Activated naive CD8-positive, alpha-beta T cell treated with anti-CD3 and anti-CD28 coated beads for 36 hours (primary cell): Measurements from ENCODE around the gene ANKRD34A. TPM values are rescaled to one million over a fixed set of nuclear protein-coding genes. Genes with fewer than 3 reads are reported as not detected.
"Not testable (repeated sequence)": the region's sequence is repeated elsewhere in the genome, so short reads cannot be mapped to it uniquely, and the experiment has no call there.

Experiments
- DNase-seq: peaks from one replicate; pipeline ENCODE4 v3.0.0; 2021
- H3K27ac Mint-ChIP-seq: one replicate; pipeline ENCODE4 v1.8.0; 2022; ENCODE audit warnings: mild to moderate bottlenecking, moderate library complexity, mixed read lengths
- H3K27me3 Mint-ChIP-seq: one replicate; pipeline ENCODE4 v1.8.0; 2022; ENCODE audit warnings: mild to moderate bottlenecking, mixed read lengths
- H3K36me3 Mint-ChIP-seq: one replicate; pipeline ENCODE4 v1.8.0; 2021; ENCODE audit warnings: mild to moderate bottlenecking, mixed read lengths
- H3K4me1 Mint-ChIP-seq: one replicate; pipeline ENCODE4 v1.8.0; 2021; ENCODE audit warnings: mixed read lengths
- H3K4me3 Mint-ChIP-seq: one replicate; pipeline ENCODE4 v1.8.0; 2022; ENCODE audit warnings: mild to moderate bottlenecking, moderate library complexity, mixed read lengths
- H3K9me3 Mint-ChIP-seq: one replicate; pipeline ENCODE4 v1.8.0; 2022; ENCODE audit warnings: mixed read lengths
- total RNA-seq, 2 experiments: library from RNA; stranded (reverse); gene quantifications; one replicate each; pipeline ENCODE4 v1.2.3, GENCODE V29; 2021

Gene ANKRD34A
- total RNA-seq, 2 experiments from 2014 or later, result 9.3 to 10.3 TPM

GRCh38 chr1:145951526-145951925, 12.8 kb downstream of the ANKRD34A start:
- DNase-seq, result no peak
- no peak overlapping the region for H3K27ac Mint-ChIP-seq
- peaks cover 15% of the 10 kb centered on the region for H3K36me3 Mint-ChIP-seq
- peaks cover 53% of the 10 kb centered on the region for H3K4me1 Mint-ChIP-seq
- no peaks in the 10 kb centered on the region for H3K27me3 Mint-ChIP-seq
- no peaks in the 10 kb centered on the region for H3K9me3 Mint-ChIP-seq
- no peak overlapping the region for H3K4me3 Mint-ChIP-seq

DNA sequence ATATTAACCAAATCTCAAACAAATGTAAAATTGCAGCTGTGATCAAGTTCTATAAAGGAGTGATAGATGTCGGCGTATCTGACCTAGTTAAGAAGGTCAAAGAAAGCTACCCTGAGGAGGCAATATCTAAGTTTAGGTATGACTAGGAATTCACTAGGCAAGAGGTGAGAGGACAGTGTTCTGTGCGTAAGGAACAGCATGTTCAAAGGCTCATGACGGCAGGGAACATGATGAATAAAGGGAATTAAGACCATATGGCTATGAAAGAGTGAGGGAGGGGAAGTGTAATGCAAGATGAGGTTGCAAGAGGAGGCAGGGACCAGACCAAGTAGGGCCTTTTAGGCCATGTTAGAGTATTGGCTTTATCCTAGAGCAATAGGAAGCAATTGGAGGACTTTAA, 15.2 kb downstream of the ANKRD34A start:
- H3K9me3 Mint-ChIP-seq, result no peaks in the 10 kb centered on the region
- H3K4me1 Mint-ChIP-seq, result peaks cover 36% of the 10 kb centered on the region
- no peak overlapping the region for H3K27ac Mint-ChIP-seq
- no peaks in the 10 kb centered on the region for H3K27me3 Mint-ChIP-seq
- peaks cover 15% of the 10 kb centered on the region for H3K36me3 Mint-ChIP-seq
- H3K4me3 Mint-ChIP-seq, result no peak overlapping the region
- DNase-seq, result no peak

DNA sequence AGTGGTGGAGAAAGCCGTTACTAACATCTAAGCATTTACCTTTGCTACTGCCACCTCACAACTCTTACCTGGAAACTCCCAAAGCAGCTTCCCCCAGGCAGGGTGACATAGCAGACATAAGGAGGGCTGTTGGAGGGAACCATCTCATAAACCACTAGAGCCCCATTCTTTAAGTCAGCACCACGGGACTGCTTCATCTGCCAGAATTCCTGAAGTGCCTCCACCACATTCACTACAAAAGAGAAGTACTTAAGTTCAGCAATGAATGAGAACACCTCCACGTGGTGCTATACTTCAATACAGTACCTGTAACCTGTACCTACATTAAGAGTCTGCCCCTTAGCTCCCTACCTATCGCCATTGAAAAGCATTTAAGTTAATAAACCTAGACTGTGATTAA, 16.8 kb downstream of the ANKRD34A start:
- Mint-ChIP-seq H3K4me3 (no peak overlapping the region), H3K27me3 (no peaks in the 10 kb centered on the region), H3K36me3 (peaks cover 18% of the 10 kb centered on the region), H3K27ac (no peak overlapping the region), H3K9me3 (no peaks in the 10 kb centered on the region), H3K4me1 (peaks cover 28% of the 10 kb centered on the region)
- DNase-seq, result no peak

- H3K36me3 Mint-ChIP-seq, result peaks cover 18% of the 10 kb centered on the region
- H3K9me3 Mint-ChIP-seq, result no peaks in the 10 kb centered on the region
- no peak for DNase-seq
- H3K4me3 Mint-ChIP-seq, result no peak overlapping the region
- H3K27ac Mint-ChIP-seq, result no peak overlapping the region
- peaks cover 24% of the 10 kb centered on the region for H3K4me1 Mint-ChIP-seq
- no peaks in the 10 kb centered on the region for H3K27me3 Mint-ChIP-seq
Measured at GRCh38 chr1:145946477-145946986, 17.8 kb downstream of the ANKRD34A start.

DNA sequence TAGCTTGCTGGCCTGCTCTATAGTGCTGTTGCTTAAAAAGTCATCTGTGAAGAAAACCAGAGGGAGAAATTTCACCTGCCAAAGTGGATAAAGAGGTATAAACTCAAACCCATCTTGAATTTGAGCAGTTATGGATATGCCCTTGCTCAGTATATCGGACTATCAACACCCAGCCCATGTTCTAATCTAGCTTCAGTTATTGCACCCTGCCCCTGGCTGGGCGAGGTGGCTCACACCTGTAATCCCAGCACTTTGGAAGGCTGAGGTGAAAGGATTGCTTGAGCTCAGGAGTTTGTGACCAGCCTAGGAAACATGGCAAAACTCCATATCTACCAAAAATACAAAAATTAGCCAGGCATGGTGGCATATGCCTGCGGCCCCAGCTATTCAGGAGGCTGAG, 19.8 kb downstream of the ANKRD34A start:
- Mint-ChIP-seq H3K27me3 (no peaks in the 10 kb centered on the region), H3K36me3 (peaks cover 15% of the 10 kb centered on the region), H3K4me3 (no peak overlapping the region), H3K4me1 (peaks cover 10% of the 10 kb centered on the region), H3K9me3 (no peaks in the 10 kb centered on the region), H3K27ac (no peak overlapping the region)
- no peak for DNase-seq

DNA sequence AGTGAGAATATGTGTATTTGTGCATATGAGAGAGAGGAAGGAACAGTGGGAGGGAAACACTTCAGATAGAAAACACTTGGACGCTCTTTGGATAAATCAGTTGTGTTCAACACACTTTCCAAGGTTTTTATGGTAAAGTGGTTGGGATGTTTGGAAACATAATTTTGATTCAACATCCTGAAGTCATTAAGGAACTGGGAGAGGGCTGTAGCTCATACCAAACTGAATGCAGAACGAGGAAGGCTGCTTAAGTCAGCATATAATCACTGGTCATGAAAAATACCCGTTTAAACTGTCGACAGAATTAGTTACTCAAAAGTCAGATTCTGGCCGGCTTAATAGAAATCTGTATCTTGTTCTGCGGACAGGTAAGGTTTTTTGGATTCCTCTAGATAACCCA, 21.5 kb downstream of the ANKRD34A start:
- peaks cover 3% of the 10 kb centered on the region for H3K4me1 Mint-ChIP-seq
- no peak overlapping the region for H3K4me3 Mint-ChIP-seq
- no peaks in the 10 kb centered on the region for H3K27me3 Mint-ChIP-seq
- no peak for DNase-seq
- no peaks in the 10 kb centered on the region for H3K9me3 Mint-ChIP-seq
- H3K27ac Mint-ChIP-seq, result peak overlapping the region; percentile 31
- H3K36me3 Mint-ChIP-seq, result peaks cover 12% of the 10 kb centered on the region

GRCh38 chr1:145942405-145942804, 22.0 kb downstream of the ANKRD34A start:
- Mint-ChIP-seq H3K4me3 (no peak overlapping the region), H3K27ac (no peak overlapping the region), H3K4me1 (peaks cover 3% of the 10 kb centered on the region), H3K36me3 (peaks cover 12% of the 10 kb centered on the region), H3K9me3 (no peaks in the 10 kb centered on the region), H3K27me3 (no peaks in the 10 kb centered on the region)
- DNase-seq, result no peak

GRCh38 chr1:145937436-145937835, 26.9 kb downstream of the ANKRD34A start:
- no peak for DNase-seq
- H3K9me3 Mint-ChIP-seq, result no peaks in the 10 kb centered on the region
- H3K27me3 Mint-ChIP-seq, result no peaks in the 10 kb centered on the region
- peaks cover 11% of the 10 kb centered on the region for H3K4me1 Mint-ChIP-seq
- H3K27ac Mint-ChIP-seq, result no peak overlapping the region
- peaks cover 10% of the 10 kb centered on the region for H3K36me3 Mint-ChIP-seq
- no peak overlapping the region for H3K4me3 Mint-ChIP-seq

DNA sequence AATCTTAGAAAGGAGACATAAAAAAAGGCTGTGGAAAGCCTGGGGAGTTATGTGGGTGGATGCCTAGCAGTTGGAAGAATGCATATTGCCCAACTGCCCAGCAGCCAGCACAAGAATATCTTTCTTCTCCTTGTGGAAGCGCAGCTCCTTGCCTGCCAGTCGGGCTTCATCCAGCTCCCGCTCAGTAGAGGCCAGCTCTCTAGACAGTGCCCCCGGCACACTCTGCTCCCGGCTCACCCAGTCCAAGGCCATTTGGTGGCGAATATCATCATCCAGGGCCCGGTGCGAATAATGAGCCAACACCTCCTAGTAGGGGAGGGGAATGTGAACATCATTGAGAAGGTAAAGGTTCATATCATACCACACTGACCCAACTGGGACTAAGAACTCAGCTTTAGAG, 28.1 kb downstream of the ANKRD34A start:
- Mint-ChIP-seq H3K4me3 (no peak overlapping the region), H3K36me3 (peaks cover 11% of the 10 kb centered on the region), H3K27me3 (no peaks in the 10 kb centered on the region), H3K9me3 (no peaks in the 10 kb centered on the region), H3K27ac (no peak overlapping the region), H3K4me1 (peaks cover 17% of the 10 kb centered on the region)
- no peak for DNase-seq

DNA sequence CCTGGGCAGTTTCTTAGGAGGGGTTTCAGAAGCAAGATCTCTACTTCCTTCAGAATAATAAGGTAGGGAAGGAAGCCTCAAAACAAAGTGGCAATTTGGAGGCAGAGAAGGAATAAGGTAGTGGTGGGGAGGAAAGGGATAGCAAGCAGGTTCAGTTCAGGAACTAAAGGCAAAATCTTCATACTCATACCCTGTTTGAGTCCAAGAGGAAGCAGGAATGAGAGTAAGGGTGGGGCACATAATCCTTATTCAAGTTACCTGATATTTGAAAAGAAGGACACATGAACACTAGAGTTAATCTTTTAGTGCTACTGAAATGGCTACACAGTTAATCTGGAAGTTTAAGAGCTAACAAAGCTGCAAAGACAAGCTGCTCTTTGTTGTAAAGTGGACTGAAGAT, 28.7 kb downstream of the ANKRD34A start:
- Mint-ChIP-seq H3K27ac (no peak overlapping the region), H3K4me1 (peaks cover 17% of the 10 kb centered on the region), H3K36me3 (peaks cover 15% of the 10 kb centered on the region), H3K27me3 (no peaks in the 10 kb centered on the region), H3K9me3 (no peaks in the 10 kb centered on the region), H3K4me3 (no peak overlapping the region)
- DNase-seq, result no peak

DNA sequence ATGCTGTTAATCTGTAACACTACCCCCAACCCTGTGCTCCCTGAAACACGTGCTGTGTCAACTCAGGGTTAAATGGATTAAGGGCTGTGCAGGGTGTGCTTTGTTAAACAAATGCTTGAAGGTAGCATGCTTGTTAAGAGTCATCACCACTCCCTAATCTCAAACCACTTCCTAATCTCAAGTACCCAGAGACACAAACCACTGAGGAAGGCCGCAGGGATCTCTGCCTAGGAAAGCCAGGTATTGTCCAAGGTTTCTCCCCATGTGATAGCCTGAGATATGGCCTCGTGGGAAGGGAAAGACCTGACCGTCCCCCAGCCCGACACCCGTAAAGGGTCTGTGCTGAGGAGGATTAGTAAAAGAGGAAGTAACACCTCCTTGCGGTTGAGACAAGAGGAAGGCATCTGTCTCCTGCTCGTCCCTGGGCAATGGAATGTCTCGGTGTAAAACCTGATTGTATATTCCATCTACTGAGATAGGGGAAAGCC, 31.8 kb downstream of the ANKRD34A start:
- DNase-seq, result peak; percentile 9
- Mint-ChIP-seq H3K4me3 (peak overlapping the region; percentile 42), H3K27ac (peak overlapping the region; percentile 91), H3K4me1 (peaks cover 20% of the 10 kb centered on the region), H3K36me3 (peaks cover 21% of the 10 kb centered on the region)
- H3K9me3 Mint-ChIP-seq, H3K27me3 Mint-ChIP-seq: not testable (repeated sequence)

GRCh38 chr1:145927916-145928643, 36.3 kb downstream of the ANKRD34A start:
- Mint-ChIP-seq H3K4me3 (no peak overlapping the region), H3K27me3 (no peaks in the 10 kb centered on the region), H3K9me3 (no peaks in the 10 kb centered on the region), H3K27ac (no peak overlapping the region), H3K36me3 (peaks cover 17% of the 10 kb centered on the region), H3K4me1 (peaks cover 29% of the 10 kb centered on the region)
- no peak for DNase-seq

DNA sequence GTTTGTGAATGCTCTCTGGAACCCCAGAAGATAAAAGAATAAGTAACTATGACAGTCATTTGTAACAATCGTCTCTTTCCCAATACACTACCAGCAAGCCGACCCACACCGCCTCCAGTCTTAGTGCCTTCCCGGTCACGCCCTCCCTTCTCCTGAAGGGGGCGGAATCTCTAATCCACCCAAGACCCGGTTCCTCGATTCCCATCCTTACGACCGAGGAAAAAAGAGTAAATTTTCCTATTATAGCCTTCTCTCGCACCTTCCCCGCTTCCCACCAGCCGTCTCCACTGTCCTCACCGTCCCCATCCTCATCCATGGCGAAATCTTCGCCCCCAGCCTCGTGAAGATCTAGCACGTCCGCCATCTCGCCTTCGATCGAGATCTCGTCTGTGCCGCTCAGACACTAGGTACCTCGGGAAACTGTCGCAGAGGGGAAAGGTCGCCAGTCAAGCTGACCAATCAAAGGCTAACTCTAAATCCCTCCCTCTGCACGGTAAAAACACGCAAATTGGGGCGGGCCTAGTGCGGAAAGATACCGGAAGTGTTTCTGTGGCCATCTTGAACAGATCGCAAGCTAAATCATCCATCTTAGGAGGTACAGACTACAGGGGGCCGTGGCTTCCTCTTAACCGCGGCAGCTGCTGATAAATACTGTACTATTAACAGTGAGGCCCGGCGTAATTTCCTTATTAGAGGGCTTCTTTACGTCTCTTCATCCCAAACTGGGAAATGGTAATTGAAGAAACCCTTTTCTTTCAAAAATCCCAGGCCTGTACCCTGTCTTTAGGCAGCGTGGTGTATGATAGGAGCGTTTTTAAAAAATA, 37.1 kb downstream of the ANKRD34A start, which contains the start of gene RBM8A:
TSS of gene RBM8A (minus strand) at position 422 of the 824 bp plus-strand sequence. CDS start at position 364, 58 bp downstream.
- no peak within 1 kb of the TSS for H3K27ac Mint-ChIP-seq
- H3K36me3 Mint-ChIP-seq, result peaks cover 20% of the 10 kb centered on the region
- H3K9me3 Mint-ChIP-seq, result no peaks in the 10 kb centered on the region
- H3K4me3 Mint-ChIP-seq, result no peak within 1 kb of the TSS
- DNase-seq, result peak; percentile 91
- H3K4me1 Mint-ChIP-seq, result peaks cover 25% of the 10 kb centered on the region
- no peaks in the 10 kb centered on the region for H3K27me3 Mint-ChIP-seq

- Mint-ChIP-seq H3K4me1 (peaks cover 23% of the 10 kb centered on the region), H3K4me3 (no peak overlapping the region), H3K27me3 (no peaks in the 10 kb centered on the region), H3K9me3 (no peaks in the 10 kb centered on the region), H3K36me3 (peaks cover 19% of the 10 kb centered on the region), H3K27ac (no peak overlapping the region)
- DNase-seq, result peak; percentile 61
Measured at GRCh38 chr1:145926686-145927062, 37.7 kb downstream of the ANKRD34A start.

- no peaks in the 10 kb centered on the region for H3K9me3 Mint-ChIP-seq
- H3K4me3 Mint-ChIP-seq, result no peak overlapping the region
- H3K27me3 Mint-ChIP-seq, result no peaks in the 10 kb centered on the region
- no peak for DNase-seq
- H3K36me3 Mint-ChIP-seq, result peaks cover 24% of the 10 kb centered on the region
- peaks cover 43% of the 10 kb centered on the region for H3K4me1 Mint-ChIP-seq
- peak overlapping the region; percentile 65 for H3K27ac Mint-ChIP-seq
Measured at GRCh38 chr1:145922266-145922665, 42.1 kb downstream of the ANKRD34A start.
